HG03095 (cell line): Measurements from ENCODE around the gene LYG1.
"Not testable (repeated sequence)": the region's sequence is repeated elsewhere in the genome, so short reads cannot be mapped to it uniquely, and the experiment has no call there.

Source experiments
- ATAC-seq: cut with Tn5 transposase; IDR thresholded peaks from one replicate; pipeline ENCODE4 v1.9.1; 2021; ENCODE audit warnings: moderate library complexity; ENCODE audit not compliant: unreplicated experiment

Gene LYG1

GRCh38 chr2:99301097-99301496 lies at the start of gene LYG1:
LYG1 (minus strand) TSS chr2:99301197; CDS start chr2:99295670, 5,527 bp downstream.
- ATAC-seq, result not testable (repeated sequence)

GRCh38 chr2:99350194-99350593 lies 49.2 kb upstream of the LYG1 start:
- ATAC-seq, result no peak

GRCh38 chr2:99348173-99348572 lies 47.2 kb upstream of the LYG1 start:
- no peak for ATAC-seq

GRCh38 chr2:99346218-99346617 lies 45.2 kb upstream of the LYG1 start:
- ATAC-seq, result no peak

GRCh38 chr2:99345446-99345845 lies 44.4 kb upstream of the LYG1 start:
- not testable (repeated sequence) for ATAC-seq

GRCh38 chr2:99342536-99342935 lies 41.5 kb upstream of the LYG1 start:
- ATAC-seq, result no peak

- ATAC-seq, result no peak
These were observed 39.8 kb upstream of the LYG1 start for GRCh38 chr2:99340669-99341236.

GRCh38 chr2:99338029-99338585 lies 37.1 kb upstream of the LYG1 start:
- no peak for ATAC-seq

GRCh38 chr2:99337113-99338028 lies 36.4 kb upstream of the LYG1 start, which contains the start of gene EIF5B:
EIF5B (plus strand) TSS chr2:99337389; CDS start chr2:99337555, 166 bp downstream.
- ATAC-seq, result peak; percentile 59

GRCh38 chr2:99336804-99337112 lies 35.8 kb upstream of the LYG1 start:
- ATAC-seq, result peak; percentile 10

- ATAC-seq, result peak; percentile 68
These were observed 35.2 kb upstream of the LYG1 start, which contains the start of gene TXNDC9 for GRCh38 chr2:99335911-99336803. TXNDC9 (minus strand) TSS chr2:99336333; CDS start chr2:99333210, 3,123 bp downstream.

GRCh38 chr2:99325384-99325783 lies 24.4 kb upstream of the LYG1 start:
- ATAC-seq, result no peak

GRCh38 chr2:99317873-99318200 lies 16.8 kb upstream of the LYG1 start:
- not testable (repeated sequence) for ATAC-seq

- ATAC-seq, result no peak
These were observed 16.3 kb upstream of the LYG1 start for GRCh38 chr2:99317161-99317872.

GRCh38 chr2:99299580-99299979 lies 1.4 kb downstream of the LYG1 start:
- ATAC-seq, result no peak

GRCh38 chr2:99297994-99298393 lies 3.0 kb downstream of the LYG1 start:
- no peak for ATAC-seq

- ATAC-seq, result no peak
These were observed 15.5 kb downstream of the LYG1 start for GRCh38 chr2:99285526-99285925.

- no peak for ATAC-seq
These were observed 20.9 kb downstream of the LYG1 start for GRCh38 chr2:99279969-99280695.

GRCh38 chr2:99278793-99279291 lies 22.2 kb downstream of the LYG1 start:
- ATAC-seq, result no peak
